HG03066 (cell line): ENCODE data around the gene WLS.

Source experiments
- ATAC-seq: cut with Tn5 transposase; IDR thresholded peaks from one replicate; pipeline ENCODE4 v1.9.1; 2021; ENCODE audit warnings: low read depth; ENCODE audit not compliant: unreplicated experiment

Gene WLS

GRCh38 chr1:68107771-68108170, 124.6 kb downstream of the WLS start:
- no peak for ATAC-seq

- no peak for ATAC-seq
Observed at GRCh38 chr1:68103884-68104554, 128.3 kb downstream of the WLS start.

DNA sequence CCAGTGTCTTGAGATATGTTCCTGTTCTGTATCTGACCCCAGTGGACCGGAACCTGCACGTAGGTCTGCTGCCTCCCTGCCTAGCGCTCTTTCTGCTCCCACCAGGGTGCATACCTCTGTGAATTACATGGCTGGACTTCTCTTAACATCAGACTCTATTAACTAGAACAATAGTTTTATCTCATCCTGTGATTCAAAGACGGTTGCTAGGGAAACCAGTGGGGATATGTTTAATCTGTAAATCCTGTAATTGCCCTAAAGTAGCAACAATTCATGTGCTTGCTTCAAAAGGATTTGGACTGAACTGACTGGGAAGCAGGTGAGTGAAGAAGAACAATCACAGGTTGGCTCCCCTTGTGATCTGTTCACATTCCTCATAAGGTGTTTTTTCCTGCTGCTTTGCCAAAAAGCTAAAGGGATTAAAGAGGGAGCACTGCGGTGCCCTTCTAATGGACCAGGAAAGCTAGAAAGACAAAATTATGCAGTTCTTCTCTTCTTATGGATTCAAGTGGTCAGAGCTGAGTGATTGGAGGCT, 129.2 kb downstream of the WLS start:
- ATAC-seq: no peak

- no peak for ATAC-seq
Observed at GRCh38 chr1:68101829-68102228, 130.5 kb downstream of the WLS start.

DNA sequence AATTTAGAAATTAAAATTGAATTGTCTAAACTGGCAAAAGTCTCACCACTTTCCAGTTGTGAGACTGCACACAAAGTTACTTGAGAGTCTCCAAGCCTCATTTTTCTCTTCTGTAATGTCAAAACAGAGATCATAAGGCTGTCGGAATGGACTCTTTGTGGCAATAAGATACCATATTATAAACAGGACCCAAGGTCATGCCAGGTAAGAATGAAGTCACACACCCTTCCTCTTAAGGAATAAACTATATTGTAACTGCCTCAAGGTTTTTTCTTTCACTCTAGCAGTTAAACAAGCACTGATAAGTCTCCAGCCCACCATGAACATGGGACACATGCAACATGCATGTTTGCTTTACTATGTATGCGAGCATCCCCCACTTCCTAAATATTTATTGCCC, 131.8 kb downstream of the WLS start:
- ATAC-seq: no peak

DNA sequence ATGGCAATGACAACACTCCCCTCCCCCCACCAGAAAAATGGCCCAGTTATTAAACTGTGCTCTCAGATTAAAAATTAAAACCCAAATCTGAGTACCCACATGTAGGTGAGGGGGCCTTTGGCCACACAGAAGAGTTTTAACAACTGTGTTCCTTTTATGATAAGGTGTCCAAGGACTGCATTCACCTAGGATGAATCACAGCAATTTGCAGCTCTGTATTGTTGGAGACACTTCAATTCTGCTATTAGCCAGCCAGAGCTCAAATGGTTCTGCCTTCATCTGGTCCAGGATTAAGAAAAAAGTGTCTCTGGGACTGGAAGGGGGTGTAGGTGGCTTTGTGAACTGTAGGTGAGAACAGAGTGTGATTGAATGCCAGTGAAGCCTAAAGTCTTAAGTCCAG, 138.6 kb downstream of the WLS start:
- no peak for ATAC-seq

GRCh38 chr1:68087184-68087583, 145.1 kb downstream of the WLS start:
- no peak for ATAC-seq

DNA sequence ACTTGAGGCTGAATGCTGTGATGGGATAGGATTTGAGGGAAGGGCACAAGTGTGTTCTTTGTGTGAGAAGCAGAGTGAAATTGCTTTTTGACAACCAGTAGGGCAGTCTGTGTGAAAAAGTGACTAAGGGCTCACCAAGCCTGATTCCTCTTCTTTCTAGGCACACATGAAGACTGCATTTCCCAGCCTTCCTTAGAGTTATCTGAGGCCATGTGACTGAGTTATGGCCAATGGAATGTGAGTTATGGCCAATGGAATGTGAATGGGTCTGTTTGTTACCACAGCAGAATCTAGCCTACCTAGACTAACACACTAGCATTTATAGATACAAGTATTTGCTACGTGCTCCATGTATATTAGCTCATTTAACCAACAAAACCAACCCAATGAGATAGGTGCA, 146.6 kb downstream of the WLS start:
- no peak for ATAC-seq

DNA sequence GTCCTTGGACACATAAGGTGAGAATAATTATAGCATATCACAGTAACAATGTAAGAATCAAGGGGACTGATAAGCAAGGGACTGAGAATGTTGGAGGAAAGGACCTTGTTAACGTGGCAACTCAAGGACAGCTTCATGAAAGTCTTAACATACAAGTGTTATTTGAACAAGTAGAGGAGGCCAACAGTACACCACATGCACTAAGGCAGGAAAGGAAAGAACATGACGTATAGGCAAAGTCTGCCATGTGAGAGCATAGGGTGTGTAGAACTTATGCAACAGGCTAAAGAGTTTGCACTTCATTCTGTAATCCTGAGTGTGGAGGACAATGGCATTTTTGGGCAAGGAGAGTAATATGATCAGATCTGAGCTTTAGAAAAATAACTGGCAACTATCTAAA, 148.6 kb downstream of the WLS start:
- no peak for ATAC-seq

DNA sequence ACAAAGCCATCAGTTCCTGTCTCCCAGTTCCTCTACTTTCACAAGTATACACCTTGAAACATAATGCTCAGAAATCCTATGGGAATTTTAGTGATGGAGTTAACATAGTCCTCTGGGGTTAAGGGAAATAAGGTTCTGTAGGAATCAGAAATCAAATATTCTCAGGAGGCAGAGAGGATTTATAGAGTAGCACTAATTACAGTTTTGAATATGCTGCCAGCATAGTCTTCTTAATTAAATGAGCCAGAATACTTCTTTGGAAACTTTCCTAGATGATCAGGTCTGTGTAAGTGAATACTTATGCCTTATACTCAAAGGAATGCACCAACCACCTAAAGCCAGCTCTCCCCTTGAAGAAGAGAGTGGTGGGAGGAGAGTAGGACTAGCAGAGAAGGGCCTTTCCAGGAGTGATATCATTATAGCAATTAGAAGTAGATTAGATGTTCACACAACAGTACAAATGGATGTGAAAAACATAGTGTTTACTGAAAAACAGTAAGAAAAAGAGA, 150.5 kb downstream of the WLS start:
- ATAC-seq: no peak

DNA sequence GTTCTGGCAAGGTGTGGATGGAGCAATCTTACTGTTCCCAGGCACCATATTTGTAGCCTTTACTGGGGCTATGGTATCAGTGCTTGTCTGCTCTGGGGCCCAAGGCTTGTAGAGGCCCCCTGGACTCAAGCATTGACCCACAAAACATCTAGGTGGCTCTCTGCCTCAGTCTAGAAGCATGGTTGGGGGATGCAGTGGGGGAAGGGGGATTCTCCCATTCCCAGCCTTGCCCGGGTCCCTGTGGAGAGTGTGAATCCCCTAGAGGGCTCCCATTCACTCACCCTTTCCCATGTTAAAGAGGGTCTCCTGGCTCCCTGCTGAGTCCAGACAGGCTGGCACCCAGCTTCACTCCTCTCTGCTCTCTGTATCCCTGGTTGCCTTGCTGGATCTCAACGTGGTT, 153.7 kb downstream of the WLS start:
- ATAC-seq: no peak
